HG03103 (cell line): ENCODE measurements around the gene CLIC6.

ENCODE experiments used
- ATAC-seq: cut with Tn5 transposase; IDR thresholded peaks from one replicate; pipeline ENCODE4 v1.9.1; 2021; ENCODE audit warnings: low read depth; ENCODE audit not compliant: unreplicated experiment

The CLIC6 gene

DNA sequence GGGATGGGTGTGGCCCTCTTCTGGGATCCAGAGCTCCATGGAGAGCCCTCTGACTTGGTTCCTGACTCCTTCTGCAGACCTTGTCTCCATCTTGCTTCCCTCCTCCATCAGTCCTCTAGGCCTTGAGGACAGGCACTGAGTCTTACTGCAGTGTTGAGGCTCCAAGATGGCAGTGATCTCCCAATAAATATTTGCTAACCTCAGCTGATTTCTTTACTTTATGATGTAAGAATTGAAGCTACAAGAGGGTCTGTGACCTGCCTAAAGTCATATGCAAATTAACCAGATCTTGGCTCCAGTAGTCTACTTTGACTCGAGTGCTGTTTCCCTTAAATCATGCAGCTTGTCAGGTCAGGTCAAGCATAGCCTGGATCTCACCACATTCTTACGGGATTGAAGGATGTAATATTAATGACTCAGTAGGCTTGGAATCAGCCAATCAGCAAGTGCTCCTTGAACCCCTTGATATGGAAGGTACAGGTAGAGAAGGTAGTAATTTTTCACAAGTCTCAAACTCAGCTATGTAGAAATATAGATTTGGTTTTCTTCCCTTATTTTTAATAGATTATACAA, 93.0 kb downstream of the CLIC6 start:
- no peak for ATAC-seq

DNA sequence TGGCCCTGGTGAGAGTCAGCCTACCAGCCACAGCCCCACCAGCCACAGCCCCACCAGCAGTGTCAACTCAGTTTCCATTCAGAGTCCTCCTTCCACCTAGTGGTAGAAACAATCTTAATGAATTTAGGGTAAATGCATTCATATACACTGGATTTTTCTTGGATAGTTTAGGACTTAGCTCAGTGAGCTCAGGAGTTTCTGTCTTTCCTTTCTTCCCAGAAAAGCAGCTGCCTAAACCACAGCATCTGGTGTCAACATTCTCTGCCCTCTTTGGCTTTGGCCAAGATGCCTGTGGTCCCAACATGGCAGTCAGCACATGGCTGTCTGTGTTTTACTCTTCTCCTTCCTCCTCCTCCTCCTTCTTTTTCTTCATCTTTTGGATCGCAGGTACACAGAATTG, 94.0 kb downstream of the CLIC6 start:
- ATAC-seq = no peak

DNA sequence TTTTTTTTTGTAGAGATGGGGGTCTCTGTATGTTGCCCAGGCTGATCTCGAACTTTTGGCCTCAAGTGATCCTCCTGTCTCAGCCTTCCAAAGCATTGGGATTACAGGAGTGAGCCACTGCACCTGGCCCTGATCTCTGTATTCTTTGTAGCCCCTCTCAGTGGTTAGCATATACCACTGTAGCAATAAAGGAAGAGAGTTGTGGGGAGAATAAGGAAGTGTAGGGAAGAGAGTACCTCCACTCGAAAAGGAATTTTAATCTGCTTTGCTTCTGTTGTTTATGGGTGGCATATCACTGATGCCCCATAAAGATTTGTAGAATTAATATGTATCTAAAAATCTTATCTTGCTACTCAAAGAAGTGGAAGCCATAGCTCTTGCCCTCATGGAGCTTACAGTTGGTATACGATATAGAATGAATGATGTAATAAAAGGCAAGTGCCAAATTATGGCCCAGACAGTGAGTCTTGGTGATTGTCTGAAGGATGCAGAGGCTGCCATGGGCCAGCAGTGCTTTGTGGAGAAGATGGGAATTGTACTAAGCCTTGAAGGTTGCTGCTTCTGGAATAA, 96.0 kb downstream of the CLIC6 start:
- ATAC-seq = no peak

DNA sequence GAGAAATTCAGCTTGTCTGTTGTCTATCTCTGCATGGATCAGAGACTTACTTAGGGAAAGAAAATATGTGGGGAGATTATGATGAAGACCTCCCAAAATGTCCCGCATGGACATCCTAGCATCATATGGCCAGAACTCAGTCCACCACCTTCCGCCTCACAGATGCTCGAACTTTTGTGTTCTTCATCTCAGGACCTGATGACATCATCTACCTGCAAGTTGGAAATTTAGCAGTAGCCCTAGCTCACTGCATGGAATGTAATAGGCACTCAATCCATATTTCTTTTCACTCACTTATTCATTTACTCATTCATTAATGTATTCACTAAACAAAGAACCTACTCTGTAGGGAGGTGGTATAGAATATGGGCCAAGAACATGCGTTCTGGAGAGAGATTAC, 96.8 kb downstream of the CLIC6 start:
- no peak for ATAC-seq

DNA sequence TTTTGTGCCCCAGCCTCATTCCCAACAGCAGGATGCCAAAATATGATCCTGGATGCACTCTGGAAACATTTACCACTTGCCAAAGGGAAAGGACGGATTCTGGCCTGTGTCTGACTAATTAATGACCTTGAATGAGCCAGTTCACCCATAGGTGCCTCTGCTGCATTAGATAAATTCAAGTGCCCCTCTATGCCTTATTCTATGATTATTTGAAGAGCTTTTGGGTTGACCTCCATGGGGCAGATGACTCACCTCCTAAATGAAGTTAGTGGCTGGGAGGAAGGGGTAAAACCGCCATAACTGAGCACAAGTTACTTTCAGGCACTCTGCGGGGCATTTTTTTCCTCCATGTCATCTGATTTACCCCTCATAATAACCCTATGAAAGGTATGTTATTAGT, 98.1 kb downstream of the CLIC6 start:
- ATAC-seq = no peak
